KOPT-K1 (cell line): ENCODE data around the gene PATZ1.

Experiments used
- H3K27ac ChIP-seq: fragments of 200-600 bp; sonication (generic); 2 replicates; pipeline ENCODE4 v1.5.1; 2016; ENCODE audit warnings: antibody characterized with exemption, mild to moderate bottlenecking, low read depth, low read length; ENCODE audit not compliant: poor library complexity, severe bottlenecking
- H3K36me3 ChIP-seq: fragments of 200-600 bp; sonication (generic); 2 replicates; pipeline ENCODE4 v1.5.1; 2017; ENCODE audit warnings: antibody characterized with exemption, mild to moderate bottlenecking, low read length, moderate library complexity; ENCODE audit not compliant: insufficient read depth
- H3K9me3 ChIP-seq: fragments of 200-600 bp; sonication (generic); 2 replicates; pipeline ENCODE4 v1.5.1; 2017; ENCODE audit warnings: antibody characterized with exemption, low read length, mild to moderate bottlenecking; ENCODE audit not compliant: insufficient read depth, poor library complexity, severe bottlenecking

PATZ1 gene

DNA sequence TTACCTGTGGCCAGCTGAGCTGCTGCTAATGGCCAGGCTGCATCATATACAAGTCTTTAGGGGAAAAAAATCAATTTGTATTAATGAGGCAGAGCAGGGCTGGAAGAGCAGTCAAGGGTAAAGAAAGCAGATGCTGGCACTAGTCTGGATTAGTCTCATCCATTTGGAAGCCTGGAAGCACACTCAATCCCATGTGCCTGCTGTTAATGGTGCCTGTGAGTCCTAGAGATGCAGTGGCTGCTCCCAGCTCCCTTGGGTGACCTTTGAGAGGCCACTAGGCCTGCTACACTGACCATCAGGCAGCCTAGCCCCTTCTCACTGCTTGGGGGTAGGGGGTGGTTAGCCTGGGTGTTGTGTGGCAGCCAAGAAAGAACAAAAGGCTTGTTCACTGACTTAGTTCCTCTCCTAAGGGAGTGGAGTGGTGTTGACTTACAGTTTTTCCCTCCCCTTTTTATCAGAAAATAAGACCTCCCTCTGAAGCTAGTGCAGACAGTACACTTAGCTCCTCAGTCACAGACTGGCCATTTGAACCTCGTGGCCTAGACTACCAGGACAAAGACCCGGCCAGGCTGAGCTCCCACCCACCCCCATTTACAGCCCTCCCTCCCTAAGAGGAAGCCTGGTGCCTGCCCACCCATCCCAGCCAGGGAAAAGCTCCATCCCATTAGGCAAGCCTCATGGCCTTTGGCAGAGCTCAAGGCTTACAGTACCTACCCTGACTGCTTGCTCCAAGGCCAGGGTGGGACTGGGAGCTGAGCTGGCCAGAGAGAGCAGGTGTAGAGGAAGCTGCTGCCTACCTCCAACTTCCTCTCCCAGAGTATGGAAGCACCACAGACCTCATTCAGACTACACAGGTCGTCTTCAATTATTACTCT, 61.6 kb downstream of the PATZ1 start:
- Histone ChIP-seq H3K27ac (peak overlapping the region; percentile 88), H3K9me3 (no peaks in the 10 kb centered on the region)

GRCh38 chr22:31282748-31283468, 63.2 kb downstream of the PATZ1 start:
- Histone ChIP-seq H3K36me3 (peaks cover 23% of the 10 kb centered on the region), H3K9me3 (no peaks in the 10 kb centered on the region), H3K27ac (no peak overlapping the region)

More for the DNA sequence above, 61.6 kb downstream of the PATZ1 start:
- peaks cover 14% of the 10 kb centered on the region; the same call in 1 of the 2 replicates for H3K36me3 ChIP-seq

GRCh38 chr22:31281733-31282132, 64.4 kb downstream of the PATZ1 start:
- Histone ChIP-seq H3K9me3 (no peaks in the 10 kb centered on the region), H3K27ac (no peak overlapping the region), H3K36me3 (peaks cover 32% of the 10 kb centered on the region)

GRCh38 chr22:31279821-31280505, 66.2 kb downstream of the PATZ1 start:
- Histone ChIP-seq H3K36me3 (peaks cover 48% of the 10 kb centered on the region), H3K27ac (peak overlapping the region; percentile 77), H3K9me3 (no peaks in the 10 kb centered on the region)

DNA sequence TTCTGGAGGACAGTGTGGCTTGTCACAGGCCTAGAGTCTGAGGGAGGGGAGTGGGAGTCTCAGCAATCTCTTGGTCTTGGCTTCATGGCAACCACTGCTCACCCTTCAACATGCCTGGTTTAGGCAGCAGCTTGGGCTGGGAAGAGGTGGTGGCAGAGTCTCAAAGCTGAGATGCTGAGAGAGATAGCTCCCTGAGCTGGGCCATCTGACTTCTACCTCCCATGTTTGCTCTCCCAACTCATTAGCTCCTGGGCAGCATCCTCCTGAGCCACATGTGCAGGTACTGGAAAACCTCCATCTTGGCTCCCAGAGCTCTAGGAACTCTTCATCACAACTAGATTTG, 66.8 kb downstream of the PATZ1 start:
- peaks cover 54% of the 10 kb centered on the region for H3K36me3 ChIP-seq
- H3K9me3 ChIP-seq: no peaks in the 10 kb centered on the region
- peak overlapping the region; percentile 77 for H3K27ac ChIP-seq

- Histone ChIP-seq H3K9me3 (no peaks in the 10 kb centered on the region), H3K27ac (peak overlapping the region; percentile 77), H3K36me3 (peaks cover 59% of the 10 kb centered on the region)
Observed at GRCh38 chr22:31278626-31279326, 67.4 kb downstream of the PATZ1 start.

DNA sequence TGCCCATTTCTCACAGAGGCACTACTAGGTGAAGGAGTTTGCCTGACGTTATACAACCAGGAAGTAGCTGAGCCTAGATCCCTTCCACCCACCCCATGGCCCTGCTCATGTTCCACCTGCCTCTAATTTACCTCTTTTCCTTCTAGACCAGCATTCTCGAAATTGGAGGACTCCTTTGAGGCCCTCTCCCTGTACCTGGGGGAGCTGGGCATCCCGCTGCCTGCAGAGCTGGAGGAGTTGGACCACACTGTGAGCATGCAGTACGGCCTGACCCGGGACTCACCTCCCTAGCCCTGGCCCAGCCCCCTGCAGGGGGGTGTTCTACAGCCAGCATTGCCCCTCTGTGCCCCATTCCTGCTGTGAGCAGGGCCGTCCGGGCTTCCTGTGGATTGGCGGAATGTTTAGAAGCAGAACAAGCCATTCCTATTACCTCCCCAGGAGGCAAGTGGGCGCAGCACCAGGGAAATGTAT, 68.0 kb downstream of the PATZ1 start:
- Histone ChIP-seq H3K36me3 (peaks cover 65% of the 10 kb centered on the region), H3K27ac (peak overlapping the region; percentile 77), H3K9me3 (no peaks in the 10 kb centered on the region)

GRCh38 chr22:31277741-31278140, 68.4 kb downstream of the PATZ1 start:
- Histone ChIP-seq H3K9me3 (no peaks in the 10 kb centered on the region), H3K27ac (peak overlapping the region; percentile 77), H3K36me3 (peaks cover 69% of the 10 kb centered on the region)

- peaks cover 78% of the 10 kb centered on the region for H3K36me3 ChIP-seq
- H3K27ac ChIP-seq: no peak overlapping the region
- no peaks in the 10 kb centered on the region for H3K9me3 ChIP-seq
Observed at GRCh38 chr22:31276426-31277167, 69.5 kb downstream of the PATZ1 start.
